ENCODE data around the gene ARHGAP8.
"Not testable (repeated sequence)": the region's sequence is repeated elsewhere in the genome, so short reads cannot be mapped to it uniquely, and the experiment has no call there.

The ARHGAP8 gene

DNA sequence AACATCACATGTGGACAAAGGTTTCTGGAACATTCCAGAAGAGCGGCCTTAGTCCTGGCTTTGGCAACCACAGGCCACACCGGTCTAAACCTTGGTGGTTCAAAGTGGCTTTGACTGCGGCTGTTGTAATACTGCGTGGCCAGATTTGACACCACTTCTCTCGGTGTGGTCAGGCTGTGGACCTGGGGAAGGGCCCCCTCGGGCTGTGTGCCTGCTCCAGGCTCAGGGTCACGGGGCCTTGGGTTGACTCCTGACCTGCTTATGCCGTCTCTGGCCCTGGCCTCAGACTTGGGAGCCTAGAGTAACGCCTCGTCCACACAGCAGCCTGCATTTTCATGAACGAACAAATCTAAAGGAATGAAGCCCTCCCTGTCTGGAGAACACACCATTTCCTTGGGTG is 139.4 kb downstream of the ARHGAP8 start:
- DNase-seq = no peak

DNA sequence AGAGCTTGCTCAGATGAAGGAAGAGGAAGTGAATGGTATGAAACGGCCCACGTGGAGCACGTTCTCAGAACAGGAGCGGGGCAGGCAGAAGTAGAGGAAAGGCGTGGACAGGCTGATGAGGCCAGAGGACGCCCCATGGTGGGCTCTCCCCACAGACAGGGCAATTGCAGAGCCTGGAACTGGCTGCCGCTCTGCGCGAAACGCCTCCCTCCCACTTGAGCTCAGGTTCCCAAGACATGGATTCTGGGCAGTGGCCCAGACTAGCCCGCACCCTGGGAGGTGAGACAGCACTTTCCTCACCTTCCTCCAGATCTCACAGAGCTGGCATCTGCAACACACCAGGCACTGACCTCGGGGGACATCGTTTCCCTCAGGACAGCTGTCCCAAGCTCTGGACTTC is 139.9 kb downstream of the ARHGAP8 start:
- DNase-seq = no peak

DNA sequence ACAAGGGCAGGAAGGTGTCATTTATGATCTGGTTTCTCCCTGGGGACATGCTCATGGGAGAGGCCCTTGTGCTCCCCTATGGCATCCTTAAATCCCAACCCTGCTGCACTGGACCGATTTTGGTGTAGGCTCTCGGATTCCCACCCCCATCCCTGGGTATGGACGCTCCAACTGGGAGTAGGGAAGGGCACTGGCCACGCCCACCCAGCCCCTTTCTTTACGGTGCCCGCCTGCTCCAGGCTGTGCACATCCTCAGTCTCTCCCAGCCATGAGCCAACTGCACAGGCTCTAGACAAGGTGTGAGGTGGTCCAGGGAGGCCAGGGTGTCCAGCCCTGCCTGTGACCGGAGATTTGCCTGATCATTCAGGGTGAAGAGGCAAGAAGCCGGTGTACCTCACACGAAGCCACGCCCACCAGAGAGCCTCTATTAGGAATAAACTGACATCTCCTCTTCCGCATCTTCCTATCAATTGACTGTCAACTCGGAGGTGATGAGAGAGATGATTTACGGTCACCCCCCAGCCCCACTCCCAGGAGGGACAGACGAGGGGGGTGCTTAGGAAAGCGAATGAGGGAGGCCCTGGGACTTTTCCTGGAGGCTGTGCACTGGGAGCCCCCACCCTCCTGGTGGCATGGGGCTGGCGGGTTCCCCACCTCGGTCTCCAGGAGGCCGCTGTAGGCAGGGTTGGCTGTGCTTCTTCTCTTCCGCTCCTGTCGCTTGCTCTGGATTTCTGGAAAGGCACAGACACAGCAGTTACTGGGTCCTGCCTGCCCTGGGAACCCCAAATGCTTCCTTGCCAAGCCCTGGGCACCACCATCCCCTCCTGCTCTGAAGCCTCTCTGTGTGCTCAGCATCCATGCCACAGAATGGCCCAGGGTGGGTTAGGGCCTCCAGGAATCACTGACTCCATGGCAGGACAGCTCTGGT is 140.7 kb downstream of the ARHGAP8 start:
- DNase-seq = no peak

DNA sequence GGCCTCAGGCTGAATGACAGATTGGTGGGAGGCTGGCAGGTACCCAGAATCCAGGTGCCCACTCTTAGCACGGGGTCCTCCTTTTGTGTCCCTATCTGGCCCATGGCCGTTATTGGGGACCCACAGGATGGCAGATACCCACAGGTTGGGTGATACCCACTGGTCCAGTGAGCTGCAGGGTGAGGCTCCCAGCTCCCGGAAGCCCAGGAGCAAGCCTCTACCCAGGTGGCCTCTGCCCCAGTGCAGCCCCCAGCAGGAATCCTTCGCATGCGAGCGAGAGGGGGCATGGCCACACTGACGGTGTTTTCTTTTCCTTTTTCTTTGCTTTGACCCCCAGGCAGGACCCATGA is 141.3 kb downstream of the ARHGAP8 start:
- no peak for DNase-seq

DNA sequence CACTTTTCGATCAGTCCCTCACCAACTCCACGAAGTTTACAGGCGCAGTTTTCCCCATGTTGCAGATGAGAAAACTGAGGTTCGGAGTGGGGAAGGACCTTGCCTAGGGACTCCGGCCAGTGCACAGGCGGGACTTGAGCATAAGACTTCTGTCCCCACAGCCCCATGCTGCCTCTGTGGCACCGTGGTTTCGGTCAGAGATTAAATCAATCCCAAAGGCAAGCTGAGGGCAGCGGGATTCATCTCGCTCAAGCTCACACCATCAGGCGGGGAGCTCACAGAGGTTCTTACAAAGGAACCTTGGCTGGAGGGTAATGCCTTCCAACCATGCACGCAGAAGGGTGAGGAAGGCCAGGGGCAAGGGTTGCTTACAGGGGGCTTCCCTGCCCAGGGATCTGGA is 141.9 kb downstream of the ARHGAP8 start:
- DNase-seq = no peak

DNA sequence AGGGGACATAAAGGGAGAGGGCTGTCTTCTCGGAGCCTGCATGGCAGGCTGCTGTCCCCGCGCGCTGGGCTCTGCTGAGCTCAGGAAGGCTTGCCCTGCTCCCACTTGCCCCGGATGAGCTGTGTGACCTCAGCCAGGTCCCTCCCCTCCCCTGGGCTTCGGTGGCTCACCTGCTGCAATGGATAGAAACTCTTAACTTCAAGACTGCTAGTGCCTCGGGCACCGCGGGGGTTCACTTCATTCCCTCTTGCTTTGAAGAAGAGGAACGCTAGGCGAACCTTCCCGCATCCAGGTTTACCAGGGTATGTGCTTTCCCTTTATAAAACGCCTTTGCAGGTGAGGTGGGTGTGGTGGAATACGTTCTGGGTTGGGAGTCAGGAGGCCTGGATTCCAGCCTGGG is 142.4 kb downstream of the ARHGAP8 start:
- no peak for DNase-seq

DNA sequence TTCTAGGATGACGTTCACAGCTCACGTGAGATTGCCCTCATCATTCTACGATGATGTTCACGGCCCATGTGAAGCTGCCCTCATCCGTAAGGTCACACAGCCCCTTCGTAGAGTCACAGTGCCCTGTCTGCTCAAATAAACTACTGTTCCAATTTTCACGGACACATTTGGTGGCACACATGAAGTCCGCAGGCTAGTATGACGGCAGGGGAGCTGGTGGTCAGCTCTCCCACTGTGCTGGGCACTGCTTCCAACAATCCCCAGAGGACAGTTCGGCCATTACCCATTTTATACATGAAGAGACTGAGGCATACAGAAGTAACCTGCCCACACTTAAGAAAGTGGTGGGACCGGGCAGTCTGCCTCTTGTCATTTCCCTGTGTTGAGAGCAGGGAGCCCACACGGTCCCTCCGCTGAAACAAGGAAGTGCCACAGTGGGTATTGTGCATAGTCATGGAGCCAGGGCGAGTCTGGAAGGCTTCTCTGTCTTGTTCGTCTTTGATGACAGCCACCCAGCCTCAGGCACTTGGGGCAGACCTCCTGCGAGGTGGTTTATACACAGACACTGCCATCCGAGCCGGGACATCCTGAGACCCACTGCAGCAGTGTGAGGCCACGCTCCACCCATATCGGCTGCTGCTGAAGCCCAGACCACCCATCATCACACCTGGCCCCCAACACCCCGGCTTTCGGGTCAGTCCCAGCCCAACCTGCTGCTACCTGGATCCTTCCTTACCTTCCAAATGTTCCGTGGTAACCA is 143.1 kb downstream of the ARHGAP8 start:
- no peak for DNase-seq

DNA sequence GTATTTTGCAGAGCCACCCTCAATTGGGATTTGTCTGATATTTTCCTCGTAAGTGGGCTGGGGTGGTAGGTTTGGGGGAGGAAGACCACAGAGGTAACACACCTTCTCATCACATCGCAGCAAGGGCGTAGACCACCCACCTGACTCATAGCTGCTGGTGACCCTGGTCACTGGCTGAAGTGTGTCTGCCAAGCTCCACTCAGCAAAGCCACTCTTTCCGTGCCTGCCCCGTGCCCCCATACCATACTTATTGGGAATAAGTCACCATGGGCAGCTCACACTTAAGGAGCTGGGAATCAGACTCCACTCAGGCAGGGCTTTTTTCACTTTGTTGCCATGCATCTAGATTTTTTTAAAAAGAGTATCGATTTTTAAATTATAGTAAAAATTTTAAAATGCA is 145.9 kb downstream of the ARHGAP8 start:
- DNase-seq = no peak

DNA sequence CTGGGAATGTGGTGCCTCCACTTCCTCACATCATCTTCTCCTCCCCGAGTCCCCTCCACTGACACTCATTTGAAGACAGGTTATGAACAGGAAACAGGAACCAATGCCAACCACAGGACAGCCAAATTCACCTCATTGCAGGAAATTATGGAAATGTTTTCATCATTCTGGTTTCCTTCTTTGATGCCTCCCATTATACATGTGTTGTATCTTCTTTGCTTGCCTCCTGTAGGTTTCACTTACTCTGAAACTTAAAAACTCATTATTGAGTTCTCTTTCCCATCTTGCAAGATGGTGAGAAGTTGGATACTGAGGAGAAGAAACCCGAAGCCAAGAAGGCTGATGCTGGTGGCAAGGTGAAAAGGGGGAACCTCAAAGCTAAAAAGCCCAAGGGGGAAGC is 148.9 kb downstream of the ARHGAP8 start:
- no peak for DNase-seq

DNA sequence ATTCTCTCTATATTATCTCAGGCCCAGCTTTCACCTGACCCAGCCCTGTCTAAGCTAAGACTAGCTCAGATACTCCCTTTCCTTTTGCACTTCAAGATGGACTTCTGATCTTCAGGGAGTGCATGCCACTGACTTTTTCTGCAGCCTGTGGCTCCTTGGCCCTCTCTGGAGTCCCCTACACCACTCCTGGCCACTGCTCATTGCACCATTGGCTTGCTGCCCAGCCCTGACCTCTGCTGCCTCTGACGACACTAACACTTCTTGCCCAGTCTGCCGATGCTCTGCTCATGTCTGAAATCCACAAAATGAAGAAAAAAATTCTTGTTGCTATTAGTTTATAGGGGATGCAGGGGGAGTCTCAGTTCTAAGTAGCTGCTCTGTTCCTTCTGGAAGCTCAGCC is 150.8 kb downstream of the ARHGAP8 start:
- DNase-seq = not testable (repeated sequence)

DNA sequence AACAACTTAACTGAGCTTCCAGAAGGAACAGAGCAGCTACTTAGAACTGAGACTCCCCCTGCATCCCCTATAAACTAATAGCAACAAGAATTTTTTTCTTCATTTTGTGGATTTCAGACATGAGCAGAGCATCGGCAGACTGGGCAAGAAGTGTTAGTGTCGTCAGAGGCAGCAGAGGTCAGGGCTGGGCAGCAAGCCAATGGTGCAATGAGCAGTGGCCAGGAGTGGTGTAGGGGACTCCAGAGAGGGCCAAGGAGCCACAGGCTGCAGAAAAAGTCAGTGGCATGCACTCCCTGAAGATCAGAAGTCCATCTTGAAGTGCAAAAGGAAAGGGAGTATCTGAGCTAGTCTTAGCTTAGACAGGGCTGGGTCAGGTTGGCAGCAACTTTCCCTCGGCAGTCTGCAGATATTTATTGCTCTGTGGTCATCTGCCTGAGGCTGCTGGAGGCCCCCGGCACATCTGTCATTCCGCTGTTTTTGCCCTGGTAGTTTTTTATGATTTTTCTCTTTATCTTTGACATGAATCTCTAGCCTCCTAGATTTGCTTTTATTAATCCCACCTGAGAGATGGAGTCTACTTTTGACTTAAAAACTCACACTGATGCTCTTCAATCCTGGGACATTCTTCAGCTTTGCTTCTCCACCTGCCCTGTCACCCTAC is 152.2 kb downstream of the ARHGAP8 start:
- DNase-seq = not testable (repeated sequence)

DNA sequence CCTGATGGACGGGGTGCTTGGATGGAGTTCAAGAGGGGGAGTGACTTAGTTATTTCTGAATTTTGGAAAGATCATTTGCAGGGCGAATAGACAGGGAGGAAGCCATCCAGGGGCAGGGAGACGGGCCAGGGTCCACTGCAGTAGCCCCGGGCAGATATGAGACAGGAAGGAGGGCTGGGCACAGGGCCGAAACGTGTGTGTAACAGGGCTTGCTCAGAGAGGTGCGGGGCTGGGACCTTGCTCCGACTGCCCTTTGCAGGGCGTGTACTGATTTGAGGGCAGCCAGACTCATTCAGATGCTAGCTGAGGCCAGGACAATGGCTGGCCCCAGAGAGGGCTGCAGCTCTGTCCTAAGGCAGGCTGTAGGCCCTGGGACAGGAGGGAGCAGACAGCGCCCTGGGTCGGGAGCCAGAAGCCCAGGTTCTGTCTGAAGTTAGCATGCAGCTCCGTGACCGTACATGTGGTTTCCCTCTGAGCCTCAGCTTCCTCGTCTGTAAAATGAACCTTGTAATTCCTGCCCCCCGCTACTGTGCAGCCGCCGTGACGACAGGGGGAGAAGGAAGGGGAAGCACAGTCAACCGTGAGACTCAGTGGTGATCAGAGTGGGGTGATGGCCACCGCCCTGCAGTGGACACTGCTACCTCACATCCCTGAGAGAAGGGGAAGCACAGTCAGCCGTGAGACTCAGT is 154.0 kb downstream of the ARHGAP8 start:
- DNase-seq = no peak

DNA sequence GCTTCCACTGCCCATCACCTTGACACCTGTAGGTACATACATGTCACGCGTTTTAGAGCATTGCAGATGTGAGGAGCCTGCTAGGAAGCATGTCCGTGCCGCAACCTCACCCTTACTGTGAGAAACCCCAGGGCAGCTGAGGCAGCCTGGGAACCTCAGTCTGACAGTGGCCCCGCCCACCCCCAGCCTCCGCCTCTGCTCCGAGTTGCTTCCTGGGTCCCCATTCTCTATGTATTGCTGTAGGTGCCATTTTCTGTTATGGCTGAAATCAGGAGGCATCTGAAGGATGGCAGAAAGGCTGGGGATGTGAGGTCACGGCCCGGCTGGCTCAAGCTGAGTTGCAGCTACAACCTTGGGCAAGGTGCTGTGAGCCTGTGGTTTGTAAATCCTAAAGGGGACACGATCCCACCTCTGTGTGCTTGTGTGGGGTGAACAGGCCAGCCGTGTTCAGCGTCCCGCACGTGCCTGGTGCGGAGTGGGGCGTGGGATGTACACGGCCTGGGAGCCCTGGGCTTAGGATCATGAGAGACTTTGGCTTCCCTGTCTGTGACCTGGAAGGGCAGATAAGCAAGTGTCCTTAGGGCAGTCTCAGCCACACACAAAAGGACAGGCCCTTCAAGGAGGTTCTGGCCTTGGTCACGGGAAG is 154.7 kb downstream of the ARHGAP8 start:
- DNase-seq = no peak

DNA sequence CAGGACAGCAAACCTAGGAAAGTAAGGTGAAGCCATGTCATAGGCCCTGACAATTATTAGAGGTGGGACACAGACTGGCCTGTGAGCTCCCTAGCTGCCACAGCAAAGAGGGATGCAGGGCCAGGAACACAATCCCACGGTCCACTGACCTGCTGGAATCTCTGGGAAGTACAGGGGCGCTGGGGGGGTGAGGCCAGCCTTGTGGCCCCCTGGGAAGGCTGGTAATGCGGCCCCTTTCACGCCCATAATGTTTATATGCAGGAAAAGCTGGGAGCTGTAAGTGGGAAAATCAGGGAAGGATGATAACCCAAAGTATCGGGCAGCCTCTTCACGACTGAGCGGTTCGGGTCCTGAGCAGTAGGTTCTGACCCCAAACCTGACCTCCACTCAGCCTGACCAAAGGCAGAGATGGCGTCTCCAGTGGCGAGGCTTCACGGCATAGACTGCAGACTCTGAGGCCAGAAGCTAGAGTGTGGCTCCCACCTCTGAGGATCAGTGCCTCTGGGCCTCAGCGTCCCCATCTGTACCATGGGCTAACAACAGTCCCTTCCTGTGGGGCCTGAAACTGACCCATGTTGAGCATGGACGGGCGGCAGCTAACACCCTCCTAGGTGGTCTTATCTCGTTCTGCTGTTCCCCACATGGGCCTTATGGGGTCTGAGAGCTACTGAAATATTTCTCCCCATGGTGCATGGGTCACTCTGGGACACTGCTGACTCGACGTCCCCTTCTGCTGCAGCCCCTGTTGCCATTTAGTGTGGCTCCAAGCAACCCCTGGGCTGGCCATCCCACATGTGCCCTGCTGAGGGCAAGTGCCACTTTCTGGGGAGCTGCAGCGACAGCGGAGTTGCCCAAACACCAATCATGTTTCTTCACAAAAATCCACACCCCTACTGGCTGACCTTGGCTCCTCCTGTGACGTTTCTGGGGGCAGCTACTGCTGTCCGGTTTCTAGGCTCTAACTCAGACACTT is 155.7 kb downstream of the ARHGAP8 start:
- no peak for DNase-seq

DNA sequence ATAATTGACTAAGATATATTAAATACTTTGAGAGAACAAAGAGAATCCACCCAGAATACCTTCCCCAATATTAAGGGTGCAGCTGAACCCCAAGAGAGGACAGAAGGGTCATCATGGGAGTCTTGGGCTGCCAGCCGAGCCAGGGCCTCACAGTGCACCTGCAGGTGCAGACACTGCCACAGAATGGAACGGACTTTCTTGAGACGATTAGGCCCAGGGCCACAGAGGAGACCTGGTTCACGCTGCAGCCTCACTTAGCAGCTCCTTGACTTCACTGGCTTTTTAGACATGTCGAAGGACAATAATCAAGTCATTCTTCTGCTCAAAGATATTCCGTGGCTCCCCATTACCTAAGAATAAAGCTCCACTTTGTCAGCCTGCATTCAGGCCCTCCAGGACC is 156.9 kb downstream of the ARHGAP8 start:
- DNase-seq = no peak

Measured in CD4-positive, alpha-beta T cell treated with Interleukin-10 for 1 hour (primary cell).